Mesenchymal stem cell (in vitro differentiated cells and primary cell): ENCODE results near the gene EPAS1.
"Not testable (repeated sequence)": the region's sequence is repeated elsewhere in the genome, so short reads cannot be mapped to it uniquely, and the experiment has no call there.

ENCODE experiments used
- DNase-seq: peaks from one replicate; pipeline ENCODE4 v3.0.0-alpha.2; 2013
- H2AFZ ChIP-seq: one replicate; pipeline ENCODE4 v1.6.1; 2013; ENCODE audit warnings: low read depth, mild to moderate bottlenecking, control low read depth, inconsistent platforms, low read length, moderate library complexity
- H2AK5ac ChIP-seq: 2 replicates; pipeline ENCODE4 v1.6.1; 2013; ENCODE audit warnings: low read length, moderate library complexity, mild to moderate bottlenecking, inconsistent platforms; ENCODE audit not compliant: severe bottlenecking
- H2BK120ac ChIP-seq: one replicate; pipeline ENCODE4 v1.6.1; 2013; ENCODE audit warnings: low read depth, mild to moderate bottlenecking, inconsistent platforms, low read length, moderate library complexity
- H2BK12ac ChIP-seq, 2 experiments: one replicate each; pipeline ENCODE4 v1.6.1; 2013; ENCODE audit warnings: inconsistent platforms in 2 of 2, low read length in 2 of 2, mild to moderate bottlenecking in 2 of 2, moderate library complexity in 2 of 2, control low read depth in 1 of 2
- H2BK15ac ChIP-seq: one replicate; pipeline ENCODE4 v1.6.1; 2013; ENCODE audit warnings: mild to moderate bottlenecking, low read depth, inconsistent platforms; ENCODE audit not compliant: poor library complexity, severe bottlenecking
- H2BK5ac ChIP-seq: 2 replicates; pipeline ENCODE4 v1.6.1; 2013; ENCODE audit warnings: low read depth, mild to moderate bottlenecking, low read length, control low read depth, inconsistent platforms; ENCODE audit not compliant: poor library complexity, severe bottlenecking
- H3K14ac ChIP-seq, 2 experiments: one replicate each; pipeline ENCODE4 v1.6.1; 2013; ENCODE audit warnings: inconsistent platforms in 2 of 2, low read length in 2 of 2, control low read depth in 1 of 2, mild to moderate bottlenecking in 1 of 2, moderate library complexity in 1 of 2
- H3K18ac ChIP-seq, 2 experiments: one replicate each; pipeline ENCODE4 v1.6.1; 2013; ENCODE audit warnings: inconsistent platforms in 2 of 2, low read length in 2 of 2, control low read depth in 1 of 2, low read depth in 1 of 2, mild to moderate bottlenecking in 1 of 2
- H3K23ac ChIP-seq, 2 experiments: one replicate each; pipeline ENCODE4 v1.6.1; 2013; ENCODE audit warnings: inconsistent platforms in 2 of 2, low read length in 2 of 2, mild to moderate bottlenecking in 2 of 2, moderate library complexity in 2 of 2, control low read depth in 1 of 2
- H3K27ac ChIP-seq: 2 replicates; pipeline ENCODE4 v1.5.1; 2013; ENCODE audit warnings: mild to moderate bottlenecking, moderate library complexity, low read length, control low read depth, inconsistent platforms; ENCODE audit not compliant: poor library complexity, severe bottlenecking
- H3K27me3 ChIP-seq, 2 experiments: 2 replicates each; pipeline versions ENCODE4 v1.6.1 to v1.7.0; 2013; ENCODE audit warnings: low read length in 2 of 2, mild to moderate bottlenecking in 2 of 2, moderate library complexity in 2 of 2, control low read depth in 1 of 2, inconsistent platforms in 1 of 2; ENCODE audit not compliant: control insufficient read depth in 1 of 2, insufficient read depth in 1 of 2
- H3K36me3 ChIP-seq, 2 experiments: 2 replicates each; pipeline versions ENCODE4 v1.6.1 to v1.7.0; 2013; ENCODE audit warnings: low read length in 2 of 2, control low read depth in 1 of 2, inconsistent platforms in 1 of 2, low read depth in 1 of 2, mild to moderate bottlenecking in 1 of 2; ENCODE audit not compliant: insufficient read depth in 2 of 2, control insufficient read depth in 1 of 2
- H3K4ac ChIP-seq, 2 experiments: one replicate each; pipeline ENCODE4 v1.6.1; 2013; ENCODE audit warnings: inconsistent platforms in 2 of 2, low read length in 2 of 2, mild to moderate bottlenecking in 2 of 2, moderate library complexity in 2 of 2, control low read depth in 1 of 2, low read depth in 1 of 2
- H3K4me1 ChIP-seq: 2 replicates; pipeline ENCODE4 v1.6.1; 2013; ENCODE audit warnings: low read depth, low read length, control low read depth; ENCODE audit not compliant: control insufficient read depth, insufficient read depth
- H3K4me2 ChIP-seq: 2 replicates; pipeline ENCODE4 v1.6.1; 2013; ENCODE audit warnings: low read length, mild to moderate bottlenecking, inconsistent platforms; ENCODE audit not compliant: poor library complexity, severe bottlenecking
- H3K4me3 ChIP-seq, 2 experiments: 2 replicates each; pipeline versions ENCODE4 v1.5.1 to v1.7.0; 2013; ENCODE audit warnings: low read length in 2 of 2, mild to moderate bottlenecking in 2 of 2, control low read depth in 1 of 2, low read depth in 1 of 2; ENCODE audit not compliant: insufficient read depth in 1 of 2
- H3K79me1 ChIP-seq: replicated peaks from 2 replicates; pipeline ENCODE4 v1.6.1; 2013; ENCODE audit warnings: mild to moderate bottlenecking, control low read depth, low read length, inconsistent platforms; ENCODE audit not compliant: poor library complexity, severe bottlenecking
- H3K9ac ChIP-seq: 2 replicates; pipeline ENCODE4 v1.7.0; 2013; ENCODE audit warnings: mild to moderate bottlenecking, low read length, moderate library complexity
- H3K9me3 ChIP-seq: 2 replicates; pipeline ENCODE4 v1.7.0; 2013; ENCODE audit warnings: mild to moderate bottlenecking, low read length; ENCODE audit not compliant: control insufficient read depth
- H4K8ac ChIP-seq: one replicate; pipeline ENCODE4 v1.6.1; 2013; ENCODE audit warnings: inconsistent platforms, mild to moderate bottlenecking, low read length, moderate library complexity
- H4K91ac ChIP-seq: one replicate; pipeline ENCODE4 v1.6.1; 2013; ENCODE audit warnings: mild to moderate bottlenecking, low read length, inconsistent platforms
- WGBS: methylation state at CpG from one replicate; pipeline ENCODE4 v1.1.7; 2013; ENCODE audit warnings: mixed read lengths; 5-methylcytosine and 5-hydroxymethylcytosine counted together

The EPAS1 gene

GRCh38 chr2:46394649-46395510, 97.7 kb downstream of the EPAS1 start:
- no peak overlapping the region for H2BK120ac ChIP-seq
- H3K27me3 ChIP-seq: no peaks in the 10 kb centered on the region
- no peaks in the 10 kb centered on the region for H3K36me3 ChIP-seq
- no peak for DNase-seq
- no peak overlapping the region for H2AK5ac ChIP-seq
- H2BK5ac ChIP-seq: no peak overlapping the region
- no peak overlapping the region for H3K23ac ChIP-seq
- no peaks in the 10 kb centered on the region for H3K79me1 ChIP-seq
- no peak overlapping the region for H3K18ac ChIP-seq
- 75% methylated on average over 6 of the region's 9 CpGs for WGBS
- H2BK12ac ChIP-seq: no peak overlapping the region
- no peak overlapping the region for H3K9ac ChIP-seq
- no peak overlapping the region for H3K4ac ChIP-seq
- H3K4me1 ChIP-seq: peaks cover 3% of the 10 kb centered on the region
- H3K4me2 ChIP-seq: no peak overlapping the region
- no peak overlapping the region for H4K91ac ChIP-seq
- H3K4me3 ChIP-seq: no peak overlapping the region
- H3K14ac ChIP-seq: no peak overlapping the region
- no peak overlapping the region for H3K27ac ChIP-seq
- H2AFZ ChIP-seq: no peak overlapping the region
- no peak overlapping the region for H2BK15ac ChIP-seq
- H4K8ac ChIP-seq: no peak overlapping the region
- H3K9me3 ChIP-seq: no peaks in the 10 kb centered on the region

GRCh38 chr2:46395730-46396129, 98.5 kb downstream of the EPAS1 start:
- not testable (repeated sequence) for H4K8ac ChIP-seq, H2BK120ac ChIP-seq, H3K79me1 ChIP-seq, H3K9me3 ChIP-seq, H3K4me2 ChIP-seq, H3K4me1 ChIP-seq, H2AK5ac ChIP-seq, H3K14ac ChIP-seq, H2BK12ac ChIP-seq, H3K4ac ChIP-seq, H2BK15ac ChIP-seq, H3K36me3 ChIP-seq, H3K4me3 ChIP-seq, DNase-seq, H3K27ac ChIP-seq, H2BK5ac ChIP-seq, H3K18ac ChIP-seq, H4K91ac ChIP-seq, H3K9ac ChIP-seq, H3K27me3 ChIP-seq, H3K23ac ChIP-seq, H2AFZ ChIP-seq
- 100% methylated on average over 1 of the region's 1 CpG for WGBS

- H2BK5ac ChIP-seq: no peak overlapping the region
- H3K4me2 ChIP-seq: no peak overlapping the region
- H3K4me1 ChIP-seq: no peaks in the 10 kb centered on the region
- H3K9ac ChIP-seq: no peak overlapping the region
- H3K14ac ChIP-seq: no peak overlapping the region
- no peak overlapping the region for H2AK5ac ChIP-seq
- no peak overlapping the region for H2BK12ac ChIP-seq
- H2BK120ac ChIP-seq: no peak overlapping the region
- H2BK15ac ChIP-seq: no peak overlapping the region
- no peak overlapping the region for H4K8ac ChIP-seq
- no peaks in the 10 kb centered on the region for H3K79me1 ChIP-seq
- no peak overlapping the region for H3K27ac ChIP-seq
- DNase-seq: no peak
- no peaks in the 10 kb centered on the region for H3K9me3 ChIP-seq
- no peak overlapping the region for H2AFZ ChIP-seq
- no peaks in the 10 kb centered on the region for H3K27me3 ChIP-seq
- WGBS: no CpG with 5 or more reads among the region's 1 CpG
- no peak overlapping the region for H3K23ac ChIP-seq
- no peak overlapping the region for H3K18ac ChIP-seq
- no peak overlapping the region for H4K91ac ChIP-seq
- no peak overlapping the region for H3K4ac ChIP-seq
- H3K36me3 ChIP-seq: no peaks in the 10 kb centered on the region
- no peak overlapping the region for H3K4me3 ChIP-seq
These were observed 102.8 kb downstream of the EPAS1 start for GRCh38 chr2:46400016-46400415.

- no peak overlapping the region for H4K8ac ChIP-seq
- WGBS: 95% methylated on average over 6 of the region's 6 CpGs
- H3K27ac ChIP-seq: no peak overlapping the region
- H2AFZ ChIP-seq: no peak overlapping the region
- H3K9ac ChIP-seq: no peak overlapping the region
- no peaks in the 10 kb centered on the region for H3K9me3 ChIP-seq
- no peaks in the 10 kb centered on the region for H3K79me1 ChIP-seq
- H3K4me1 ChIP-seq: no peaks in the 10 kb centered on the region
- no peak overlapping the region for H3K4me3 ChIP-seq
- H2AK5ac ChIP-seq: no peak overlapping the region
- H3K27me3 ChIP-seq: no peaks in the 10 kb centered on the region
- no peak overlapping the region for H3K4me2 ChIP-seq
- no peak overlapping the region for H2BK12ac ChIP-seq
- H3K23ac ChIP-seq: no peak overlapping the region
- H3K14ac ChIP-seq: no peak overlapping the region
- H2BK120ac ChIP-seq: no peak overlapping the region
- H3K18ac ChIP-seq: no peak overlapping the region
- H2BK5ac ChIP-seq: no peak overlapping the region
- no peak overlapping the region for H4K91ac ChIP-seq
- H3K4ac ChIP-seq: no peak overlapping the region
- no peak for DNase-seq
- no peaks in the 10 kb centered on the region for H3K36me3 ChIP-seq
- H2BK15ac ChIP-seq: no peak overlapping the region
These were observed 105.7 kb downstream of the EPAS1 start for GRCh38 chr2:46402874-46403273.
